ENCODE measurements around the gene LRRC37A3. TPM values are rescaled to one million over a fixed set of nuclear protein-coding genes. Genes with fewer than 3 reads are reported as not detected.
"Not testable (repeated sequence)": the region's sequence is repeated elsewhere in the genome, so short reads cannot be mapped to it uniquely, and the experiment has no call there.

The LRRC37A3 gene
- total and polyA plus RNA-seq, 2 donors (not counting 1 experiment from before 2014, with no cell fraction given): 2.3 to 7.3 TPM

DNA sequence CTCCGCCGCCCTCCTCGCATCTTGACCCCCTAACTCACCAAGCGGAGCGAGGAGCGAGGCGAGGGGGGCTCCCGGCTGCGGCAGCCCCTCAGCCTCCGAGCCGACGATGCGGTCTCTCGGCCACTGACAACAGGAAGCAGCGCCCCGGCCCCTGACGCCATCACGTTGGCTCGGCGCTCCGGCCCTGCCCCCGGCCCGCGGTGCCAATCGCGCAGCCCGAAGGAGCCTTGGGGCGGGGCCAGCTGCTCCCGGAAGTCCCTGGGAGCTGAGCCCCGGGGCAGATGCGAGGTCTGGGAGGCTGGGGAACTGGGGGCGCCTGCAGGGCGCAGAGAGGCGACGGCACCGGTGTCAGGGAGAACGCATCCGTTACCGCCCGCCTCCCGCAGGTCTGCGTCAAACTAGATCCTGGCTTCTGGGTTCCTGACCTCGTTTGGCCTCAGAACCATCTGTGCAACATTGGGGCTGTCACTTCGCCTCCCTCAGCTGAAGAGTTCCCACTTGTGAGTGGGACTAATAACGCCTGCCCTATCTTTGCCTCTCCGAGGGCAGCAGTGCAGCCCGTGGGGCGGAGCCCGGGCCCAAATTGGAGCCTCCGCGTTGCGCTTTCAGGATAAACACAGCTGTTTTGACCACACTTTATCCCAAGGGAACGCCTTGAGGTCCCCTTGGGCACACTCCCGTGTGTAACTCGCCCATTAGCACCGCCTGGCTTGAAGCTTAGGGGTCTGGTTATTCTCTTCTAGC is 82.1 kb downstream of the LRRC37A3 start:
- H3K27me3 ChIP-seq (ENCODE audit: control insufficient read depth, insufficient read depth, low read length); H4K20me1 ChIP-seq (ENCODE audit: control insufficient read depth, extremely low read depth, insufficient read depth, low read length); H3K79me2 ChIP-seq (ENCODE audit: control insufficient read depth, insufficient read depth, low read length); H3K9me3 ChIP-seq (ENCODE audit: control insufficient read depth, insufficient read depth, low read depth, low read length); H3K4me1 ChIP-seq (ENCODE audit: control insufficient read depth, extremely low read depth, insufficient read depth, low read length); H3K36me3 ChIP-seq (ENCODE audit: control insufficient read depth, insufficient read depth, low read length): not testable (repeated sequence)
- Histone ChIP-seq H3K4me3 (replicated peaks in 1 of 4; ENCODE audit: control extremely low read depth in 1 of 4, insufficient read depth in 1 of 4, low read depth in 3 of 4, low read length in 4 of 4) (peak overlapping the region; percentile 53 to 73 (median 62)), H3K9ac (ENCODE audit: insufficient read depth, low read length) (peak overlapping the region; percentile 63), H2AFZ (ENCODE audit: low read length) (peak overlapping the region; percentile 11), H3K27ac (ENCODE audit: insufficient read depth, low read length) (peak overlapping the region; percentile 63), H3K4me2 (ENCODE audit: extremely low read depth, insufficient read depth, low read length) (peak overlapping the region; percentile 71)
- DNase-seq (ENCODE audit: low read depth in 2 of 2): peak; percentile 74

DNA sequence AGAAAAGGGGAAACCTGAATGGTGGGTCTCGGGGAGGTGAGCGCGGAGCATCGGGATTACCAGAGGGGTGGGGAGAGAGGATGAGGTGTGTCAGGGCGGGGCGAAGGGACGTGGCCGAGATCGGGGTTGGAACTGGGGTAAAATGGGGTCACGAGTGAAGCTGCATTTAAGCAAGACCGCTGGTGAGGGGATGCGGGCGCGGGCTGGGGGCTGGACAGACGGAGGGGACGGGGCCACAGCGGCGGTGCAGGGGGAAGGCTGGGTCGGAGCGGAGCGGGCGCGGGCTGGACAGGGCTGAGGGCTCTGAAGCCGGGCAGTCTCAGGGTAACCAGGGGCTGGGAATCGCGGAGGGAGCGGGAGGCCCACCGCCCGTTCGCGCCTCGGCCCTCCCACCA is 82.7 kb downstream of the LRRC37A3 start:
- Histone ChIP-seq H3K27ac (ENCODE audit: insufficient read depth, low read length) (peak overlapping the region; percentile 63), H3K4me2 (ENCODE audit: extremely low read depth, insufficient read depth, low read length) (peak overlapping the region; percentile 97), H3K4me3 (replicated peaks in 1 of 4; ENCODE audit: control extremely low read depth in 1 of 4, insufficient read depth in 1 of 4, low read depth in 3 of 4, low read length in 4 of 4) (peak overlapping the region; percentile 53 to 73 (median 62)), H3K9ac (ENCODE audit: insufficient read depth, low read length) (peak overlapping the region; percentile 63), H2AFZ (ENCODE audit: low read length) (peak overlapping the region; percentile 11)
- H4K20me1 ChIP-seq (ENCODE audit: control insufficient read depth, extremely low read depth, insufficient read depth, low read length); H3K36me3 ChIP-seq (ENCODE audit: control insufficient read depth, insufficient read depth, low read length); H3K27me3 ChIP-seq (ENCODE audit: control insufficient read depth, insufficient read depth, low read length); H3K79me2 ChIP-seq (ENCODE audit: control insufficient read depth, insufficient read depth, low read length); H3K4me1 ChIP-seq (ENCODE audit: control insufficient read depth, extremely low read depth, insufficient read depth, low read length); H3K9me3 ChIP-seq (ENCODE audit: control insufficient read depth, insufficient read depth, low read depth, low read length): not testable (repeated sequence)
- peak; percentile 2 to 10 for DNase-seq (ENCODE audit: low read depth in 2 of 2)

DNA sequence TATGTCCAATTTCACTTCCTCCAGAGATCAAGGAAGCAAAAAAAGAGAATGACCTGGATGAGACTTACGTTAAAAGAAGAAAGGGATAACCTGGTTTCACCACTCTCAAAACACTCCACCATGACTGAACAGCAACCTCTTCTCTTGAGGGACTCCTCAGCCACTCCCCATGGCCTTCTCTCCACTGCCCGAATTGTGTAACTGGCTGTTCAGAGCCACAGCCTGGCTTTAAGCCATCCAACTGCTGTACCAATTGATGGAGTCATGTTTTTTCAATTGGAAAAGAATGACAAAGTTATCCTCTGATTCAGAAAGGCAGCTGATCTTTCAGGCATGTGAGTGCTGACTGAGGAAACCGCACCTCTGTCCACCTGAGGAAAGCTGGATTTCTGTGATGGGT is 85.2 kb downstream of the LRRC37A3 start:
- not testable (repeated sequence) for H3K9me3 ChIP-seq (ENCODE audit: control insufficient read depth, insufficient read depth, low read depth, low read length); H3K4me1 ChIP-seq (ENCODE audit: control insufficient read depth, extremely low read depth, insufficient read depth, low read length); H3K27ac ChIP-seq (ENCODE audit: insufficient read depth, low read length); H3K27me3 ChIP-seq (ENCODE audit: control insufficient read depth, insufficient read depth, low read length); H3K36me3 ChIP-seq (ENCODE audit: control insufficient read depth, insufficient read depth, low read length); H2AFZ ChIP-seq (ENCODE audit: low read length); H3K79me2 ChIP-seq (ENCODE audit: control insufficient read depth, insufficient read depth, low read length); H3K4me3 ChIP-seq (replicated peaks in 1 of 4; ENCODE audit: control extremely low read depth in 1 of 4, insufficient read depth in 1 of 4, low read depth in 3 of 4, low read length in 4 of 4); H3K4me2 ChIP-seq (ENCODE audit: extremely low read depth, insufficient read depth, low read length); H3K9ac ChIP-seq (ENCODE audit: insufficient read depth, low read length); H4K20me1 ChIP-seq (ENCODE audit: control insufficient read depth, extremely low read depth, insufficient read depth, low read length)
- DNase-seq (ENCODE audit: low read depth in 2 of 2): peak; percentile 8 to 41

DNA sequence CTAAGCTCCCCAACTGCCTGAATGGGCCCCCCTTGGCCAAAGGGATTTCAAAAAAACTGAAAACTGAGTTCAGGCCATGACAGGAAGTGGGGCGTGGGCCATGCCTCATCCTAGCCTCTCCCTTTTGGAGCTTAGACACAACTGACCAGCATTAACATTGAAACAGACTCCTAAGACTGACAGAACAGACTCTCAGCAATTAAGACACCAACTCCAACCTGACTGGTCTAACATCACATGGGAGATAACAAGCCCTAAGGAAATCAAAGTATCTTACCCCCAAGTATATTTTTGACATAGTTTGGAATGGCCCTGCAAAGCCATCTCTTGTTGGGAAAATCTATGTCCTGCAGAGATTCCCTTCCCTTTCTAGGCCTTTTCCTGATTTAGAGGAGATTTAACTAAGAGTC is 88.6 kb downstream of the LRRC37A3 start:
- not testable (repeated sequence) for H3K4me1 ChIP-seq (ENCODE audit: control insufficient read depth, extremely low read depth, insufficient read depth, low read length); H4K20me1 ChIP-seq (ENCODE audit: control insufficient read depth, extremely low read depth, insufficient read depth, low read length); H3K27me3 ChIP-seq (ENCODE audit: control insufficient read depth, insufficient read depth, low read length); H2AFZ ChIP-seq (ENCODE audit: low read length); H3K4me2 ChIP-seq (ENCODE audit: extremely low read depth, insufficient read depth, low read length); H3K79me2 ChIP-seq (ENCODE audit: control insufficient read depth, insufficient read depth, low read length); H3K4me3 ChIP-seq (replicated peaks in 1 of 4; ENCODE audit: control extremely low read depth in 1 of 4, insufficient read depth in 1 of 4, low read depth in 3 of 4, low read length in 4 of 4); DNase-seq (ENCODE audit: low read depth in 2 of 2); H3K9ac ChIP-seq (ENCODE audit: insufficient read depth, low read length); H3K9me3 ChIP-seq (ENCODE audit: control insufficient read depth, insufficient read depth, low read depth, low read length); H3K36me3 ChIP-seq (ENCODE audit: control insufficient read depth, insufficient read depth, low read length); H3K27ac ChIP-seq (ENCODE audit: insufficient read depth, low read length)

DNA sequence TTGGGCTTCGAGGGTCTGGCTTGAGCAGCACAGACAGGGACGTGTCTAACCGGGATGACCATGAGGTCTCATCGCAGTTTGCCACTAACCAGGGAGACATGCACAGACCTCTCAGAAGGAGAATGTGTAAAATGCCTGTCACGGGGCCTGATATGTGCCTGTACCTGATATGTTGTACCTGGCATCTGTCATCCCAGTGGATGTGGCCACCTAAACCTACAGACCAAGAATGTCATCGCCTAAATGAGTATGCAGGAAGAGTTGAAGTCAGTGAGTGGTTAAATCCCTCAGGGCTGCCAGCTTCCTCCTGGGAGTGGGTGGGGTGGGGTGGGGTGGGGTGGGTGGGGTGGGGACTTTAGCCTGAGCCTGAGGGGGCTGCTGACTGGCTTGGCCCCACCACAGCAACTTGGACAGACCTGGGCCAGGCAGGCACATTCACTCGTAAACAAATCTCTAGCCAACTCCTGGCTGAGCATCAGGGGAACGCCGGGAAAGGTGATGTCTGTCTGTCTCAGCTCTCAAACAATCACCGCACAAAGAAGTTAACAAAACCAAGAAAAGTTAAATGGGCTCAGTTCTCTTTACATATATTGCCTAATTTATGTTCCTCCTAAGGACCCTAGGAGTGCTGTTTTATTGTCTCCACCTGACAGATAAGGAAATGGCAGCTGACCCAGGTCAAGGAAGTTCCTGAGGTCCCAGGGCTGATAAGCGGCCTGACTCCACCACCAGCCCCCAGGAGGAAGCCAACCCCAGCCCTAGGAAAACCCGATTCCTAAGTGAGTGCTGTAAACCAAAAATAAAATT is 89.3 kb downstream of the LRRC37A3 start:
- not testable (repeated sequence) for DNase-seq (ENCODE audit: low read depth in 2 of 2); H3K79me2 ChIP-seq (ENCODE audit: control insufficient read depth, insufficient read depth, low read length); H3K4me2 ChIP-seq (ENCODE audit: extremely low read depth, insufficient read depth, low read length)

DNA sequence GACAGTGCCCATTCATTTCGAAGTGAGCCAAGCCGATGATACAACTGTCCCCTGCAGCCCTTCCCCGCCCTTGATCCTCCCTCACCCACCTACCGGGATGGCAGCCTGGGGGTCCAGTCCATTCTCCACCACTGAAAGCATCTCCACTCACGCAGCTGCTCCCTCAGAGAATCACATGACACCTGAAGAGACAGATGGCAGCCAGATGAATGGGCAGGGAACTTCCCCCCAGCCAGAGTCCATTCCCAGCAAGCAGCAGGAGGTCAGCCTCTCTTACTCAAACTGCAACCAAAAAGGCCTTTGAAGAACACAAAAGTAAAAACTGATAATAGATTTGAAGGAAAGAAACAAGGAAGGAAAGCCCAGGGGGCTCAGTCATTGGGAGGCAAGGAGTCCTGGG is 90.2 kb downstream of the LRRC37A3 start:
- H3K9me3 ChIP-seq (ENCODE audit: control insufficient read depth, insufficient read depth, low read depth, low read length); H4K20me1 ChIP-seq (ENCODE audit: control insufficient read depth, extremely low read depth, insufficient read depth, low read length); H2AFZ ChIP-seq (ENCODE audit: low read length); H3K4me3 ChIP-seq (replicated peaks in 1 of 4; ENCODE audit: control extremely low read depth in 1 of 4, insufficient read depth in 1 of 4, low read depth in 3 of 4, low read length in 4 of 4); H3K4me2 ChIP-seq (ENCODE audit: extremely low read depth, insufficient read depth, low read length); H3K27me3 ChIP-seq (ENCODE audit: control insufficient read depth, insufficient read depth, low read length); DNase-seq (ENCODE audit: low read depth in 2 of 2); H3K9ac ChIP-seq (ENCODE audit: insufficient read depth, low read length); H3K4me1 ChIP-seq (ENCODE audit: control insufficient read depth, extremely low read depth, insufficient read depth, low read length); H3K36me3 ChIP-seq (ENCODE audit: control insufficient read depth, insufficient read depth, low read length); H3K79me2 ChIP-seq (ENCODE audit: control insufficient read depth, insufficient read depth, low read length); H3K27ac ChIP-seq (ENCODE audit: insufficient read depth, low read length): not testable (repeated sequence)

More for the DNA sequence above, 89.3 kb downstream of the LRRC37A3 start:
- not testable (repeated sequence) for H4K20me1 ChIP-seq (ENCODE audit: control insufficient read depth, extremely low read depth, insufficient read depth, low read length); H2AFZ ChIP-seq (ENCODE audit: low read length); H3K9me3 ChIP-seq (ENCODE audit: control insufficient read depth, insufficient read depth, low read depth, low read length); H3K27ac ChIP-seq (ENCODE audit: insufficient read depth, low read length); H3K27me3 ChIP-seq (ENCODE audit: control insufficient read depth, insufficient read depth, low read length); H3K4me1 ChIP-seq (ENCODE audit: control insufficient read depth, extremely low read depth, insufficient read depth, low read length); H3K36me3 ChIP-seq (ENCODE audit: control insufficient read depth, insufficient read depth, low read length); H3K9ac ChIP-seq (ENCODE audit: insufficient read depth, low read length); H3K4me3 ChIP-seq (replicated peaks in 1 of 4; ENCODE audit: control extremely low read depth in 1 of 4, insufficient read depth in 1 of 4, low read depth in 3 of 4, low read length in 4 of 4)
